Suprapubic skin (tissue), 4 donors: Measurements from ENCODE around the gene IYD. TPM values are rescaled to one million over a fixed set of nuclear protein-coding genes. Genes with fewer than 3 reads are reported as not detected.
A peak's percentile ranks its signal among the peaks of the same experiment; 100 is the strongest.

Source experiments
- DNase-seq, 2 donors: peaks; one replicate each; pipeline ENCODE4 v3.0.0-alpha.2; 2019; ENCODE audit warnings: low spot score in 2 of 2
- H3K27ac ChIP-seq: fragments of 200-600 bp; sonication (generic); one replicate; pipeline ENCODE4 v1.5.1; 2019
- H3K27me3 ChIP-seq: fragments of 200-600 bp; sonication (generic); one replicate; pipeline ENCODE4 v1.5.1; 2019
- H3K36me3 ChIP-seq: fragments of 200-600 bp; sonication (generic); one replicate; pipeline ENCODE4 v1.5.1; 2019
- H3K4me1 ChIP-seq: fragments of 200-600 bp; sonication (generic); one replicate; pipeline ENCODE4 v1.5.1; 2019
- H3K4me3 ChIP-seq: fragments of 200-600 bp; sonication (generic); one replicate; pipeline ENCODE4 v1.5.1; 2019; ENCODE audit warnings: mild to moderate bottlenecking
- H3K9me3 ChIP-seq: fragments of 200-600 bp; sonication (generic); one replicate; pipeline ENCODE4 v1.5.1; 2019
- CTCF ChIP-seq, 2 donors: fragments of 200-600 bp in 1 of 2; fragments of 450-650 bp in 1 of 2; sonication (generic) in 1 of 2; IDR thresholded peaks; one replicate each; pipeline ENCODE4 v1.5.1; 2016 to 2019; ENCODE audit warnings: antibody characterized with exemption in 2 of 2, mild to moderate bottlenecking in 1 of 2, moderate library complexity in 1 of 2
- EP300 ChIP-seq: sonication (generic); formaldehyde crosslinking; IDR thresholded peaks from one replicate; pipeline ENCODE4 v1.6.1; 2017; ENCODE audit warnings: antibody characterized with exemption
- POLR2A ChIP-seq, 2 donors: fragments of 450-650 bp; IDR thresholded peaks; one replicate each; pipeline ENCODE4 v1.6.1; 2017; ENCODE audit warnings: antibody characterized with exemption in 2 of 2, mild to moderate bottlenecking in 2 of 2, moderate library complexity in 2 of 2
- POLR2AphosphoS5 ChIP-seq, 3 donors: sonication (generic); formaldehyde crosslinking; IDR thresholded peaks; one replicate each; pipeline ENCODE4 v1.6.1; 2017; ENCODE audit warnings: antibody characterized with exemption in 3 of 3
- WGBS: methylation state at CpG from one replicate; pipeline ENCODE4 v1.1.5; 2018; 5-methylcytosine and 5-hydroxymethylcytosine counted together
- total RNA-seq, 4 donors: library from RNA; depleted of rRNA; stranded (reverse); fragments of >200 nt; gene quantifications; one replicate each; pipeline ENCODE4 v1.1.0, GENCODE V29; 2016

Gene IYD
- total RNA-seq, 4 donors from 2014 or later = 0.13 to 3.0 (median 1.6) TPM

- H3K27ac ChIP-seq = no peak overlapping the region
- TF ChIP-seq CTCF (IDR thresholded peaks at IDR 0.05) = no peak
- TF ChIP-seq POLR2AphosphoS5 (IDR thresholded peaks at IDR 0.05) = no peak
- no peak for TF ChIP-seq POLR2A (IDR thresholded peaks at IDR 0.05)
- no peak for TF ChIP-seq EP300
- no peaks in the 10 kb centered on the region for H3K27me3 ChIP-seq
- no peaks in the 10 kb centered on the region for H3K36me3 ChIP-seq
- no peak overlapping the region for H3K4me3 ChIP-seq
- no peak for DNase-seq
- no peaks in the 10 kb centered on the region for H3K9me3 ChIP-seq
- H3K4me1 ChIP-seq = no peaks in the 10 kb centered on the region
- 56% methylated on average over 4 of the region's 4 CpGs for WGBS
These were observed 19.3 kb upstream of the IYD start for GRCh38 chr6:150349546-150349945.

- WGBS = 50% methylated on average over 5 of the region's 5 CpGs
- Histone ChIP-seq H3K9me3 (no peaks in the 10 kb centered on the region), H3K4me1 (no peaks in the 10 kb centered on the region), H3K36me3 (no peaks in the 10 kb centered on the region), H3K27ac (no peak overlapping the region), H3K4me3 (no peak overlapping the region), H3K27me3 (no peaks in the 10 kb centered on the region)
- DNase-seq = peak in 1 of 2 donors; percentile 24
- no peak for TF ChIP-seq POLR2A (IDR thresholded peaks at IDR 0.05)
- no peak for TF ChIP-seq EP300
- no peak for TF ChIP-seq POLR2AphosphoS5 (IDR thresholded peaks at IDR 0.05)
- no peak for TF ChIP-seq CTCF (IDR thresholded peaks at IDR 0.05)
These were observed 16.2 kb upstream of the IYD start for GRCh38 chr6:150352321-150353296.

GRCh38 chr6:150353445-150353844 is 15.4 kb upstream of the IYD start:
- TF ChIP-seq EP300 (no peak), CTCF (IDR thresholded peaks at IDR 0.05) (no peak), POLR2AphosphoS5 (IDR thresholded peaks at IDR 0.05) (no peak), POLR2A (IDR thresholded peaks at IDR 0.05) (no peak)
- H3K4me1 ChIP-seq = no peaks in the 10 kb centered on the region
- H3K9me3 ChIP-seq = no peaks in the 10 kb centered on the region
- WGBS = 88% methylated on average over 1 of the region's 1 CpG
- H3K27me3 ChIP-seq = no peaks in the 10 kb centered on the region
- DNase-seq = no peak
- no peak overlapping the region for H3K27ac ChIP-seq
- H3K4me3 ChIP-seq = no peak overlapping the region
- H3K36me3 ChIP-seq = no peaks in the 10 kb centered on the region

GRCh38 chr6:150354754-150355571 is 13.8 kb upstream of the IYD start:
- H3K4me3 ChIP-seq = no peak overlapping the region
- no peaks in the 10 kb centered on the region for H3K36me3 ChIP-seq
- TF ChIP-seq CTCF (IDR thresholded peaks at IDR 0.05) (no peak), POLR2A (IDR thresholded peaks at IDR 0.05) (no peak), POLR2AphosphoS5 (IDR thresholded peaks at IDR 0.05) (no peak), EP300 (no peak)
- peak in 1 of 2 donors; percentile 25 for DNase-seq
- 86% methylated on average over 2 of the region's 2 CpGs for WGBS
- no peaks in the 10 kb centered on the region for H3K4me1 ChIP-seq
- no peaks in the 10 kb centered on the region for H3K9me3 ChIP-seq
- H3K27ac ChIP-seq = no peak overlapping the region
- H3K27me3 ChIP-seq = no peaks in the 10 kb centered on the region

- no peaks in the 10 kb centered on the region for H3K36me3 ChIP-seq
- no peak for TF ChIP-seq CTCF (IDR thresholded peaks at IDR 0.05)
- H3K4me3 ChIP-seq = no peak overlapping the region
- peak in 1 of 2 donors; percentile 39 for DNase-seq
- no peaks in the 10 kb centered on the region for H3K9me3 ChIP-seq
- H3K27ac ChIP-seq = no peak overlapping the region
- 79% methylated on average over 4 of the region's 4 CpGs for WGBS
- H3K4me1 ChIP-seq = no peaks in the 10 kb centered on the region
- H3K27me3 ChIP-seq = no peaks in the 10 kb centered on the region
These were observed 12.9 kb upstream of the IYD start for GRCh38 chr6:150355932-150356331.
